Smooth muscle cell (in vitro differentiated cells): ENCODE results near the gene VOPP1. TPM values are rescaled to one million over a fixed set of nuclear protein-coding genes. Genes with fewer than 3 reads are reported as not detected.

ENCODE experiments used
- DNase-seq: peaks from one replicate; lab custom pipeline; 2025; ENCODE audit not compliant: unreplicated experiment; lab: John Stamatoyannopoulos, UW
- H2AFZ ChIP-seq: fragments of 200-600 bp; sonication (generic); 2 replicates; pipeline ENCODE4 v1.6.0; 2016; ENCODE audit warnings: antibody characterized with exemption, low read depth, mild to moderate bottlenecking
- H3F3A ChIP-seq: fragments of 200-600 bp; sonication (generic); 2 replicates; pipeline ENCODE4 v1.6.0; 2017; ENCODE audit warnings: antibody characterized with exemption, low read depth
- H3K27ac ChIP-seq: fragments of 200-600 bp; sonication (generic); 2 replicates; pipeline ENCODE4 v1.5.1; 2016; ENCODE audit warnings: low read depth, mild to moderate bottlenecking
- H3K27me3 ChIP-seq: fragments of 200-600 bp; sonication (generic); 2 replicates; pipeline ENCODE4 v1.6.1; 2016; ENCODE audit warnings: low read depth, mild to moderate bottlenecking
- H3K36me3 ChIP-seq: fragments of 200-600 bp; sonication (generic); 2 replicates; pipeline ENCODE4 v1.5.1; 2016; ENCODE audit warnings: low read depth
- H3K4me1 ChIP-seq: fragments of 200-600 bp; sonication (generic); 2 replicates; pipeline ENCODE4 v1.5.1; 2016; ENCODE audit warnings: low read depth
- H3K4me2 ChIP-seq: fragments of 200-600 bp; sonication (generic); 2 replicates; pipeline ENCODE4 v1.6.0; 2016; ENCODE audit warnings: mild to moderate bottlenecking
- H3K4me3 ChIP-seq: fragments of 200-600 bp; sonication (generic); 2 replicates; pipeline ENCODE4 v1.5.1; 2016; ENCODE audit warnings: mild to moderate bottlenecking
- H3K79me2 ChIP-seq: fragments of 200-600 bp; sonication (generic); 2 replicates; pipeline ENCODE4 v1.6.0; 2016; ENCODE audit warnings: low read depth, mild to moderate bottlenecking
- H3K9ac ChIP-seq: fragments of 200-600 bp; sonication (generic); 2 replicates; pipeline ENCODE4 v1.6.0; 2016; ENCODE audit warnings: low read depth
- H3K9me3 ChIP-seq: fragments of 200-600 bp; sonication (generic); replicated peaks from 2 replicates; pipeline ENCODE4 v1.5.1; 2016; ENCODE audit warnings: low read depth
- H4K20me1 ChIP-seq: fragments of 200-600 bp; sonication (generic); 2 replicates; pipeline ENCODE4 v1.6.0; 2016; ENCODE audit warnings: low read depth
- CTCF ChIP-seq: fragments of 200-600 bp; sonication (generic); IDR thresholded peaks from 2 replicates; pipeline ENCODE4 v1.5.1; 2017; ENCODE audit warnings: borderline replicate concordance, mild to moderate bottlenecking, antibody characterized with exemption; ENCODE audit not compliant: insufficient read depth, poor library complexity, severe bottlenecking
- WGBS: methylation state at CpG from one replicate; pipeline ENCODE4 v1.1.7; 2016; ENCODE audit warnings: low lambda C conversion rate; 5-methylcytosine and 5-hydroxymethylcytosine counted together
- polyA plus RNA-seq: library from polyadenylated mRNA; unstranded; fragments of >200 nt; fragmentation: Nextera tagmentation; extraction: Ambion mirVana; gene quantifications from 2 replicates; pipeline ENCODE4 v1.2.1, GENCODE V29; 2016
- total RNA-seq: library from RNA; depleted of rRNA; stranded (reverse); fragments of >200 nt; gene quantifications from 2 replicates; pipeline ENCODE4 v1.2.3, GENCODE V29; 2014

VOPP1 gene
- total and polyA plus RNA-seq, 2 experiments from 2014 or later = 18.3 to 26.6 TPM

- Histone ChIP-seq H3K27me3 (no peaks in the 10 kb centered on the region), H3K79me2 (peaks cover 3% of the 10 kb centered on the region), H3K4me2 (no peak overlapping the region), H3K9ac (no peak overlapping the region), H3K36me3 (no peaks in the 10 kb centered on the region), H2AFZ (no peak overlapping the region), H3F3A (no peaks in the 10 kb centered on the region), H3K27ac (no peak overlapping the region), H3K4me1 (peaks cover 14% of the 10 kb centered on the region), H3K4me3 (no peak overlapping the region), H3K9me3 (no peaks in the 10 kb centered on the region), H4K20me1 (peaks cover 3% of the 10 kb centered on the region)
- DNase-seq = no peak
- no peak for TF ChIP-seq CTCF
- 76% methylated on average over 5 of the region's 5 CpGs for WGBS
Measured at GRCh38 chr7:55423277-55423711, 149.0 kb downstream of the VOPP1 start.

Other genes starting within 250 kb of the VOPP1 start
- 9.4 and 16.1 TPM in 2 replicates for gene LANCL2, start 207.2 kb downstream of the VOPP1 start, total RNA-seq
- gene LANCL2, start 207.2 kb downstream of the VOPP1 start, polyA plus RNA-seq = 15.6 and 17.4 TPM in 2 replicates